Gastrocnemius medialis (tissue), 4 donors: ENCODE results near the gene COL4A1.

Experiments used
- POLR2A ChIP-seq, 2 donors: fragments of 450-650 bp; IDR thresholded peaks; one replicate each; pipeline ENCODE4 v1.6.1; 2017; ENCODE audit warnings: antibody characterized with exemption in 2 of 2, mild to moderate bottlenecking in 2 of 2, moderate library complexity in 2 of 2
- TF ChIP-seq, protein P1 (sequence below), 5 experiments: fragments of 450-650 bp in 3 of 5; fragments of 200-600 bp in 2 of 5; sonication (generic) in 2 of 5; IDR thresholded peaks in 4 of 5; conservative IDR thresholded peaks in 1 of 5; 1 replicate in 4 of 5; 2 replicates in 1 of 5; pipeline ENCODE4 v1.5.1; 2016 to 2019; ENCODE audit warnings: antibody characterized with exemption in 5 of 5, mild to moderate bottlenecking in 3 of 5, moderate library complexity in 3 of 5

DNA sequence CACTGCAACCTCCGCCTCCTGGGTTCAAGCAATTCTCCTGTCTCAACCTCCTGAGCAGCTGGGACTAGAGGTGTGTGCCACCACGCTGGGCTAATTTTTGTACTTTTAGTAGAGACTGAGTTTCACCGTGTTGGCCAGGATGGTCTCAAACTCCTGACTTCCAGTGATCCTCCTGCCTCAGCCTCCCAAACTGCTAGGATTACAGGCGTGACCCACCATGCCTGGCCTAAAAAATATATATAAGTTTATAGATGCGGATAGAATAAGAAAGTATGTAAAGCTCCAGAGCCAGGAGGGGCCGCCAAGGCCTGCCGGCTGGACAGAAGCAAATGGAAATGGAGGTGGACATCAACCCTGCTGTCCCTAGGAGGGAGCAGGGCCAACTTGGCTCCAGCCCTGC lies 66.0 kb downstream of the COL4A1 start:
- TF ChIP-seq, protein P1, sequence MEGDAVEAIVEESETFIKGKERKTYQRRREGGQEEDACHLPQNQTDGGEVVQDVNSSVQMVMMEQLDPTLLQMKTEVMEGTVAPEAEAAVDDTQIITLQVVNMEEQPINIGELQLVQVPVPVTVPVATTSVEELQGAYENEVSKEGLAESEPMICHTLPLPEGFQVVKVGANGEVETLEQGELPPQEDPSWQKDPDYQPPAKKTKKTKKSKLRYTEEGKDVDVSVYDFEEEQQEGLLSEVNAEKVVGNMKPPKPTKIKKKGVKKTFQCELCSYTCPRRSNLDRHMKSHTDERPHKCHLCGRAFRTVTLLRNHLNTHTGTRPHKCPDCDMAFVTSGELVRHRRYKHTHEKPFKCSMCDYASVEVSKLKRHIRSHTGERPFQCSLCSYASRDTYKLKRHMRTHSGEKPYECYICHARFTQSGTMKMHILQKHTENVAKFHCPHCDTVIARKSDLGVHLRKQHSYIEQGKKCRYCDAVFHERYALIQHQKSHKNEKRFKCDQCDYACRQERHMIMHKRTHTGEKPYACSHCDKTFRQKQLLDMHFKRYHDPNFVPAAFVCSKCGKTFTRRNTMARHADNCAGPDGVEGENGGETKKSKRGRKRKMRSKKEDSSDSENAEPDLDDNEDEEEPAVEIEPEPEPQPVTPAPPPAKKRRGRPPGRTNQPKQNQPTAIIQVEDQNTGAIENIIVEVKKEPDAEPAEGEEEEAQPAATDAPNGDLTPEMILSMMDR (IDR thresholded peaks at IDR 0.05 in 4 of 5, conservative IDR thresholded peaks at IDR 0.05 in 1 of 5): no peak
- no peak for TF ChIP-seq POLR2A (IDR thresholded peaks at IDR 0.05)
